Sigmoid colon (tissue), 7 donors: ENCODE results near the gene SLC7A5. TPM values are rescaled to one million over a fixed set of nuclear protein-coding genes. Genes with fewer than 3 reads are reported as not detected.

ENCODE experiments used
- DNase-seq: peaks from one replicate; pipeline ENCODE4 v3.0.0-alpha.2; 2019
- H3K27ac ChIP-seq, 4 donors: fragments of 200-600 bp; sonication (generic); one replicate each; pipeline ENCODE4 v1.5.1; 2016 to 2019; ENCODE audit warnings: mild to moderate bottlenecking in 1 of 4
- H3K27me3 ChIP-seq, 3 donors: fragments of 200-600 bp; sonication (generic); one replicate each; pipeline ENCODE4 v1.5.1; 2019; ENCODE audit warnings: mild to moderate bottlenecking in 1 of 3
- H3K36me3 ChIP-seq, 4 donors: fragments of 200-600 bp; sonication (generic); one replicate each; pipeline ENCODE4 v1.5.1; 2016 to 2019
- H3K4me1 ChIP-seq, 4 donors: fragments of 200-600 bp; sonication (generic); one replicate each; pipeline ENCODE4 v1.5.1; 2017 to 2019
- H3K4me3 ChIP-seq, 4 donors: fragments of 200-600 bp; sonication (generic); one replicate each; pipeline ENCODE4 v1.5.1; 2017 to 2019; ENCODE audit warnings: mild to moderate bottlenecking in 2 of 4, moderate library complexity in 1 of 4
- H3K9me3 ChIP-seq, 4 donors: fragments of 200-600 bp in 3 of 4; sonication (generic) in 3 of 4; one replicate each; pipeline versions ENCODE4 v1.5.1 to v1.6.1; 2013 to 2019
- CTCF ChIP-seq, 4 experiments: fragments of 450-650 bp in 3 of 4; fragments of 200-600 bp in 1 of 4; IDR thresholded peaks; one replicate each; pipeline ENCODE4 v1.5.1; 2016 to 2019; ENCODE audit warnings: antibody characterized with exemption in 4 of 4, mild to moderate bottlenecking in 3 of 4, moderate library complexity in 2 of 4
- EP300 ChIP-seq, 4 donors: sonication (generic); formaldehyde crosslinking; IDR thresholded peaks; one replicate each; pipeline ENCODE4 v1.6.1; 2017; ENCODE audit warnings: antibody characterized with exemption in 4 of 4
- POLR2A ChIP-seq, 2 donors: fragments of 450-650 bp; IDR thresholded peaks; one replicate each; pipeline ENCODE4 v1.6.1; 2016; ENCODE audit warnings: antibody characterized with exemption in 2 of 2, mild to moderate bottlenecking in 2 of 2, moderate library complexity in 2 of 2
- POLR2AphosphoS5 ChIP-seq, 4 donors: sonication (generic); formaldehyde crosslinking; IDR thresholded peaks; one replicate each; pipeline ENCODE4 v1.6.1; 2017; ENCODE audit warnings: antibody characterized with exemption in 4 of 4
- WGBS, 2 donors: extraction: QIAGEN DNeasy Blood & Tissue Kit; methylation state at CpG; one replicate each; pipeline ENCODE4 v1.1.7; 2013; 5-methylcytosine and 5-hydroxymethylcytosine counted together
- intact Hi-C: fragments of 100-400 bp; cut with DNase I; formaldehyde crosslinking; loops from one replicate; pipeline ENCODE4 v1.15.1; 2023
- polyA plus RNA-seq, 3 donors: library from polyadenylated mRNA; stranded (reverse); fragments of 200-250 nt; gene quantifications; one replicate each; pipeline ENCODE4 v1.2.3, GENCODE V29; 2013
- total RNA-seq, 4 donors: library from RNA; depleted of rRNA; stranded (reverse); fragments of >200 nt; gene quantifications; one replicate each; pipeline ENCODE4 v1.1.0, GENCODE V29; 2016
- donor health status: healthy with polysubstance abuse.
- donor health status: Bipolar disorder and iron deficiency.
- donor health status: healthy.

Gene SLC7A5
- total and polyA plus RNA-seq, 7 donors: 0.60 to 44.5 (median 3.1) TPM

- no peak for TF ChIP-seq POLR2A (IDR thresholded peaks at IDR 0.05)
- no peak for TF ChIP-seq EP300 (IDR thresholded peaks at IDR 0.05)
- TF ChIP-seq CTCF (IDR thresholded peaks at IDR 0.05): no peak
- no peak for TF ChIP-seq POLR2AphosphoS5 (IDR thresholded peaks at IDR 0.05)
- intact Hi-C loops: no loop called here
- H3K9me3 ChIP-seq: no peaks in the 10 kb centered on the region
- peak overlapping the region in 3 of 4 donors; percentile 25 to 41 (median 34) for H3K4me3 ChIP-seq
- no peaks in the 10 kb centered on the region for H3K27me3 ChIP-seq
- peak overlapping the region; percentile 10 to 62 (median 41) for H3K27ac ChIP-seq
- DNase-seq: peak; percentile 75
- WGBS, 2 donors: 8 to 16% methylated on average over 25 of the region's 25 CpGs
- no peaks in the 10 kb centered on the region for H3K36me3 ChIP-seq
- H3K4me1 ChIP-seq: peaks cover 0 to 16% (median 15%) of the 10 kb centered on the region in 4 donors
These were observed 62.4 kb downstream of the SLC7A5 start for GRCh38 chr16:87806641-87807546.

- peak overlapping the region; percentile 10 to 62 (median 38) for H3K27ac ChIP-seq
- H3K4me3 ChIP-seq: peak overlapping the region in 3 of 4 donors; percentile 25 to 41 (median 34)
- intact Hi-C loops: no loop called here
- peaks cover 0 to 16% (median 15%) of the 10 kb centered on the region in 4 donors for H3K4me1 ChIP-seq
- DNase-seq: no peak
- TF ChIP-seq POLR2AphosphoS5 (IDR thresholded peaks at IDR 0.05): no peak
- TF ChIP-seq CTCF (IDR thresholded peaks at IDR 0.05): no peak
- no peak for TF ChIP-seq POLR2A (IDR thresholded peaks at IDR 0.05)
- no peak for TF ChIP-seq EP300 (IDR thresholded peaks at IDR 0.05)
- H3K27me3 ChIP-seq: no peaks in the 10 kb centered on the region
- 16 to 37% methylated on average over 16 of the region's 16 CpGs for WGBS, 2 donors
- no peaks in the 10 kb centered on the region for H3K9me3 ChIP-seq
- no peaks in the 10 kb centered on the region for H3K36me3 ChIP-seq
These were observed 63.1 kb downstream of the SLC7A5 start for GRCh38 chr16:87806261-87806640.

- Histone ChIP-seq H3K4me3 (no peak overlapping the region), H3K27me3 (no peaks in the 10 kb centered on the region), H3K9me3 (no peaks in the 10 kb centered on the region), H3K27ac (no peak overlapping the region), H3K4me1 (peaks cover 0 to 16% (median 15%) of the 10 kb centered on the region in 4 donors), H3K36me3 (no peaks in the 10 kb centered on the region)
- WGBS, 2 donors: 90 to 92% methylated on average over 5 of the region's 5 CpGs
- TF ChIP-seq CTCF (IDR thresholded peaks at IDR 0.05) (no peak), POLR2AphosphoS5 (IDR thresholded peaks at IDR 0.05) (no peak), EP300 (IDR thresholded peaks at IDR 0.05) (no peak), POLR2A (IDR thresholded peaks at IDR 0.05) (no peak)
- intact Hi-C loops: no loop called here
- DNase-seq: no peak
These were observed 65.9 kb downstream of the SLC7A5 start for GRCh38 chr16:87803385-87803784.

GRCh38 chr16:87802670-87803069, 66.6 kb downstream of the SLC7A5 start:
- Histone ChIP-seq H3K27ac (no peak overlapping the region), H3K9me3 (no peaks in the 10 kb centered on the region), H3K4me1 (peaks cover 0 to 16% (median 15%) of the 10 kb centered on the region in 4 donors), H3K27me3 (no peaks in the 10 kb centered on the region), H3K36me3 (no peaks in the 10 kb centered on the region), H3K4me3 (no peak overlapping the region)
- intact Hi-C loops: no loop called here
- 60 to 91% methylated on average over 8 of the region's 8 CpGs for WGBS, 2 donors
- no peak for DNase-seq
- no peak for TF ChIP-seq CTCF (IDR thresholded peaks at IDR 0.05)
- no peak for TF ChIP-seq POLR2AphosphoS5 (IDR thresholded peaks at IDR 0.05)
- TF ChIP-seq EP300 (IDR thresholded peaks at IDR 0.05): no peak
- TF ChIP-seq POLR2A (IDR thresholded peaks at IDR 0.05): no peak
